Activated T-cell treated with anti-CD3 and anti-CD28 coated beads, Interleukin-2, amount 50 U/mL, for 72 hours (primary cell): ENCODE measurements around the gene GRIN2A. TPM values are rescaled to one million over a fixed set of nuclear protein-coding genes. Genes with fewer than 3 reads are reported as not detected.
A peak's percentile ranks its signal among the peaks of the same experiment; 100 is the strongest.

ENCODE experiments used
- ATAC-seq, 2 donors: fragments of 150-1000 bp; cut with Tn5 transposase; replicated peaks in 1 of 2; 2 replicates each; pipeline ENCODE4 v1.10.0; 2021; ENCODE audit warnings: moderate library complexity in 2 of 2, mild to moderate bottlenecking in 1 of 2
- DNase-seq, 2 donors: peaks; one replicate each; pipeline ENCODE4 v3.0.0; 2021 to 2022; ENCODE audit warnings: mixed read lengths in 1 of 2
- H3K27ac Mint-ChIP-seq: one replicate; pipeline ENCODE4 v1.8.0; 2022; ENCODE audit warnings: mild to moderate bottlenecking, moderate library complexity, mixed read lengths
- H3K27me3 Mint-ChIP-seq: one replicate; pipeline ENCODE4 v1.8.0; 2022; ENCODE audit warnings: low read depth, mixed read lengths
- H3K36me3 Mint-ChIP-seq, 2 donors: one replicate each; pipeline ENCODE4 v1.8.0; 2022; ENCODE audit warnings: mixed read lengths in 2 of 2, mild to moderate bottlenecking in 1 of 2; ENCODE audit not compliant: insufficient read depth in 2 of 2
- H3K4me1 Mint-ChIP-seq: one replicate; pipeline ENCODE4 v1.8.0; 2022; ENCODE audit warnings: low read depth, mixed read lengths
- H3K4me3 Mint-ChIP-seq, 2 donors: one replicate each; pipeline ENCODE4 v1.8.0; 2022; ENCODE audit warnings: mild to moderate bottlenecking in 2 of 2, mixed read lengths in 2 of 2, moderate library complexity in 2 of 2
- H3K9me3 Mint-ChIP-seq, 2 donors: one replicate each; pipeline ENCODE4 v1.8.0; 2022; ENCODE audit warnings: mixed read lengths in 2 of 2
- total RNA-seq, 2 donors: library from RNA; stranded (reverse); gene quantifications; one replicate each; pipeline ENCODE4 v1.2.3, GENCODE V29; 2022

GRIN2A gene
- total RNA-seq, 2 donors from 2014 or later: not detected

GRCh38 chr16:9977333-9977897 lies 204.8 kb downstream of the GRIN2A start:
- Mint-ChIP-seq H3K4me1 (no peaks in the 10 kb centered on the region), H3K9me3 (peaks cover 0 to 2% of the 10 kb centered on the region in 2 donors), H3K27ac (no peak overlapping the region), H3K36me3 (no peaks in the 10 kb centered on the region), H3K27me3 (no peaks in the 10 kb centered on the region), H3K4me3 (no peak overlapping the region)
- DNase-seq (no peak), ATAC-seq (no peak)

- Mint-ChIP-seq H3K4me3 (no peak overlapping the region), H3K27me3 (no peaks in the 10 kb centered on the region), H3K4me1 (no peaks in the 10 kb centered on the region), H3K36me3 (no peaks in the 10 kb centered on the region), H3K27ac (no peak overlapping the region), H3K9me3 (peaks cover 0 to 2% of the 10 kb centered on the region in 2 donors)
- no peak for DNase-seq
- no peak for ATAC-seq
Observed at GRCh38 chr16:9976601-9977000, 205.6 kb downstream of the GRIN2A start.

GRCh38 chr16:9971907-9972306 lies 210.3 kb downstream of the GRIN2A start:
- DNase-seq: no peak
- Mint-ChIP-seq H3K4me3 (no peak overlapping the region), H3K4me1 (peaks cover 3% of the 10 kb centered on the region), H3K27ac (no peak overlapping the region), H3K36me3 (no peaks in the 10 kb centered on the region), H3K9me3 (peaks cover 1 to 6% of the 10 kb centered on the region in 2 donors), H3K27me3 (peaks cover 6% of the 10 kb centered on the region)
- ATAC-seq: no peak

- Mint-ChIP-seq H3K4me1 (peaks cover 5% of the 10 kb centered on the region), H3K4me3 (no peak overlapping the region)
- ATAC-seq: no peak
Observed at GRCh38 chr16:9970796-9971195, 211.4 kb downstream of the GRIN2A start.

GRCh38 chr16:9970244-9970643 lies 212.0 kb downstream of the GRIN2A start:
- Mint-ChIP-seq H3K9me3 (peaks cover 2 to 7% of the 10 kb centered on the region in 2 donors), H3K36me3 (no peaks in the 10 kb centered on the region), H3K4me3 (no peak overlapping the region), H3K4me1 (peaks cover 5% of the 10 kb centered on the region), H3K27me3 (peaks cover 6% of the 10 kb centered on the region), H3K27ac (no peak overlapping the region)
- ATAC-seq (no peak), DNase-seq (no peak)

More at GRCh38 chr16:9970796-9971195, 211.4 kb downstream of the GRIN2A start:
- H3K9me3 Mint-ChIP-seq: peaks cover 2 to 7% of the 10 kb centered on the region in 2 donors
- H3K36me3 Mint-ChIP-seq: no peaks in the 10 kb centered on the region
- no peak overlapping the region for H3K27ac Mint-ChIP-seq
- no peak for DNase-seq
- H3K27me3 Mint-ChIP-seq: peaks cover 6% of the 10 kb centered on the region

GRCh38 chr16:9969580-9969979 lies 212.6 kb downstream of the GRIN2A start:
- H3K36me3 Mint-ChIP-seq: no peaks in the 10 kb centered on the region
- H3K27me3 Mint-ChIP-seq: peaks cover 9% of the 10 kb centered on the region
- peaks cover 3 to 7% of the 10 kb centered on the region in 2 donors for H3K9me3 Mint-ChIP-seq
- peaks cover 5% of the 10 kb centered on the region for H3K4me1 Mint-ChIP-seq
- H3K4me3 Mint-ChIP-seq: no peak overlapping the region
- H3K27ac Mint-ChIP-seq: no peak overlapping the region
- DNase-seq (no peak), ATAC-seq (no peak)

- Mint-ChIP-seq H3K9me3 (peaks cover 4 to 8% of the 10 kb centered on the region in 2 donors), H3K4me1 (peaks cover 5% of the 10 kb centered on the region), H3K27me3 (peaks cover 10% of the 10 kb centered on the region), H3K4me3 (no peak overlapping the region), H3K36me3 (no peaks in the 10 kb centered on the region), H3K27ac (no peak overlapping the region)
- DNase-seq: peak in 1 of 2 donors; percentile 7
- peak; percentile 76 to 88 for ATAC-seq
Observed at GRCh38 chr16:9966569-9967157, 215.6 kb downstream of the GRIN2A start.

- no peak overlapping the region for H3K27ac Mint-ChIP-seq
- H3K9me3 Mint-ChIP-seq: peaks cover 4 to 8% of the 10 kb centered on the region in 2 donors
- ATAC-seq (no peak), DNase-seq (no peak)
- no peak overlapping the region for H3K4me3 Mint-ChIP-seq
- peaks cover 4% of the 10 kb centered on the region for H3K27me3 Mint-ChIP-seq
- peaks cover 5% of the 10 kb centered on the region for H3K4me1 Mint-ChIP-seq
- no peaks in the 10 kb centered on the region for H3K36me3 Mint-ChIP-seq
Observed at GRCh38 chr16:9965079-9965478, 217.1 kb downstream of the GRIN2A start.

GRCh38 chr16:9964426-9964825 lies 217.8 kb downstream of the GRIN2A start:
- no peaks in the 10 kb centered on the region for H3K36me3 Mint-ChIP-seq
- H3K9me3 Mint-ChIP-seq: peaks cover 4 to 8% of the 10 kb centered on the region in 2 donors
- H3K27ac Mint-ChIP-seq: no peak overlapping the region
- no peak for DNase-seq
- H3K27me3 Mint-ChIP-seq: peaks cover 4% of the 10 kb centered on the region
- peaks cover 5% of the 10 kb centered on the region for H3K4me1 Mint-ChIP-seq
- no peak for ATAC-seq
- H3K4me3 Mint-ChIP-seq: no peak overlapping the region

GRCh38 chr16:9957433-9957832 lies 224.8 kb downstream of the GRIN2A start:
- no peak overlapping the region for H3K27ac Mint-ChIP-seq
- ATAC-seq: no peak
- no peak overlapping the region for H3K4me3 Mint-ChIP-seq

GRCh38 chr16:9957002-9957401 lies 225.2 kb downstream of the GRIN2A start:
- no peak for DNase-seq
- Mint-ChIP-seq H3K27ac (no peak overlapping the region), H3K4me1 (no peaks in the 10 kb centered on the region), H3K27me3 (peaks cover 6% of the 10 kb centered on the region), H3K4me3 (no peak overlapping the region), H3K36me3 (no peaks in the 10 kb centered on the region), H3K9me3 (peaks cover 1 to 3% of the 10 kb centered on the region in 2 donors)
- no peak for ATAC-seq

More at GRCh38 chr16:9957433-9957832, 224.8 kb downstream of the GRIN2A start:
- no peaks in the 10 kb centered on the region for H3K4me1 Mint-ChIP-seq
- H3K9me3 Mint-ChIP-seq: peaks cover 1 to 3% of the 10 kb centered on the region in 2 donors
- no peak for DNase-seq
- peaks cover 6% of the 10 kb centered on the region for H3K27me3 Mint-ChIP-seq
- H3K36me3 Mint-ChIP-seq: no peaks in the 10 kb centered on the region

GRCh38 chr16:9955677-9956076 lies 226.6 kb downstream of the GRIN2A start:
- DNase-seq (no peak), ATAC-seq (no peak)
- Mint-ChIP-seq H3K4me1 (no peaks in the 10 kb centered on the region), H3K36me3 (no peaks in the 10 kb centered on the region), H3K27me3 (peaks cover 6% of the 10 kb centered on the region), H3K4me3 (no peak overlapping the region), H3K9me3 (peaks cover 3 to 5% of the 10 kb centered on the region in 2 donors), H3K27ac (no peak overlapping the region)

GRCh38 chr16:9953908-9954570 lies 228.2 kb downstream of the GRIN2A start:
- H3K9me3 Mint-ChIP-seq: peaks cover 7 to 11% of the 10 kb centered on the region in 2 donors
- peaks cover 3% of the 10 kb centered on the region for H3K27me3 Mint-ChIP-seq
- no peak for DNase-seq
- no peaks in the 10 kb centered on the region for H3K4me1 Mint-ChIP-seq
- no peaks in the 10 kb centered on the region for H3K36me3 Mint-ChIP-seq
- H3K4me3 Mint-ChIP-seq: no peak overlapping the region
- ATAC-seq: no peak
- no peak overlapping the region for H3K27ac Mint-ChIP-seq
